NT2/D1 (cell line): ENCODE data around the gene PEAK1.
A peak's percentile ranks its signal among the peaks of the same experiment; 100 is the strongest.

Experiments
- DNase-seq: peaks from one replicate; pipeline ENCODE4 v3.0.0-alpha.2; 2011; ENCODE audit warnings: low read depth, low spot score
- H3K27me3 ChIP-seq: 2 replicates; pipeline ENCODE4 v1.6.0; 2011; ENCODE audit warnings: mild to moderate bottlenecking; ENCODE audit not compliant: insufficient read length, insufficient read depth
- H3K36me3 ChIP-seq: 2 replicates; pipeline ENCODE4 v1.6.1; 2011; ENCODE audit warnings: mild to moderate bottlenecking, low read length, mixed read lengths; ENCODE audit not compliant: insufficient read depth, insufficient read length
- H3K4me1 ChIP-seq: 2 replicates; pipeline ENCODE4 v1.5.1; 2011; ENCODE audit not compliant: insufficient read depth, insufficient read length
- H3K4me3 ChIP-seq: 2 replicates; pipeline ENCODE4 v1.5.1; 2011; ENCODE audit warnings: low read depth; ENCODE audit not compliant: insufficient read length
- H3K9ac ChIP-seq: 2 replicates; pipeline ENCODE4 v1.6.0; 2011; ENCODE audit warnings: low read depth; ENCODE audit not compliant: insufficient read length
- H3K9me3 ChIP-seq: 2 replicates; pipeline ENCODE4 v1.5.1; 2011; ENCODE audit warnings: mild to moderate bottlenecking, low read length; ENCODE audit not compliant: insufficient read depth
- SUZ12 ChIP-seq: IDR thresholded peaks from 2 replicates; pipeline ENCODE4 v1.6.1; 2011; ENCODE audit not compliant: insufficient read length, insufficient read depth; ENCODE audit errors: extremely low read depth
- YY1 ChIP-seq: IDR thresholded peaks from 2 replicates; pipeline ENCODE4 v1.6.1; 2011; ENCODE audit not compliant: insufficient read length, insufficient read depth
- ZNF274 ChIP-seq: IDR thresholded peaks from 2 replicates; pipeline ENCODE4 v1.6.1; 2011; ENCODE audit warnings: mild to moderate bottlenecking, low read depth, low read length

The PEAK1 gene

DNA sequence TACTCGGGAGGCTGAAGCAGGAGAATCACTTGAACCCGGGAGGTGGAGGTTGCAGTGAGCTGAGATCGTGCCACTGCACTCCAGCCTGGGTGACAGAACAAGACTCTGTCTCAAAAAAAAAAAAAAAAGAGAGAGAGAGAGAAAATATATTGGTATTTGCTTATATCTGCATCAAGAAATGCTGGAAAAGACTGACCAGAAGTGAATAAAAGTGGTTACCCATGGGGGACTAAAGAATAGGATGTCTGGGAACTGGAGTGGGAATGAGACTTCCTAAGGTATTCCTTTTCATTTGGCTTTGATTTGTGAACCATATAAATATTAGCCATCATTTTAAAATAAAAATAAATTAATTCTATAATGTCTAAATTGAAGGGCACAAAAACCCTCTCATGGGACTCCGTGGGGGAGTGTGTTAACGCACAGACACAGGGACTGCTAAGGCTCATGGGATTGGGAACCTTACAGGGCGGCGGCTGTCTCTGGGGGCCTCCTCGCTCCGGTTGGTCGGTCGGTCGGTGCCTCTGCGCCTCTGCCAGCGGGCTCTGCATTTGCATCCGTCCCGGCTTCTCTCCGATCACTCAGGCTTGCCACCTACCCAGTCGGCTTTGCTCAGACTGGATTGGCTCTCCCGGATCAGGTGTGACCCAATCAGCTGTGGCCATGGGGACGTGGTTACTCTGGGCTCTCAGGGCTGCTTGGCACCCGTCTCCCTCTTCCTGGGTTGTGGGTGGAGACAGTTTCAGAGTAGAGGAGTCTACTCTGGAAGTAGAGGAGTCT lies 336.3 kb downstream of the PEAK1 start:
- H3K36me3 ChIP-seq: no peaks in the 10 kb centered on the region
- no peak overlapping the region for H3K9ac ChIP-seq
- TF ChIP-seq YY1 (no peak), SUZ12 (no peak), ZNF274 (no peak)
- no peaks in the 10 kb centered on the region; the same call in 1 of the 2 replicates for H3K9me3 ChIP-seq
- DNase-seq: no peak
- H3K4me3 ChIP-seq: no peak overlapping the region
- H3K4me1 ChIP-seq: no peaks in the 10 kb centered on the region
- H3K27me3 ChIP-seq: no peaks in the 10 kb centered on the region

DNA sequence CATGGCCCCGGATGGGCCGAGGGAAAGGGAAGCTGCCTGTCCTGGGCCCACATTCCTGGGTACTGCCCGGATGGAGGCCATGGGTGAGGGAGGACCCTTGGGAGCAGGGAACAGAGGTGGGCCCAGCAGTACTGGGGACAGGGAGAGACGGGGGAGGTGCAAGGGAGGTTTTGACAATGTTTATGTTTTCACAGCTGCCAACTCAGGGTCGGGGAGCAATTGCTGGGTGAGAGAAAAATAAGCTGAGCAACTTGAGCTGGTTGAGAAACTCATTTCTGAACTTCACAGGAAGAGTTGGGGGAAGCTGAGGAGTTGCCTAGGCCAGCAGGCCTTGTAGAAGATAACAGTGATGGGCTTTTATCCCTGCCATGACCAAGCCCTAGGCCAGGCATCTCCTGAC lies 337.9 kb downstream of the PEAK1 start:
- Histone ChIP-seq H3K36me3 (no peaks in the 10 kb centered on the region), H3K9ac (no peak overlapping the region), H3K27me3 (no peaks in the 10 kb centered on the region), H3K4me1 (no peaks in the 10 kb centered on the region), H3K4me3 (no peak overlapping the region), H3K9me3 (no peaks in the 10 kb centered on the region; the same call in 1 of the 2 replicates)
- TF ChIP-seq ZNF274 (no peak), SUZ12 (no peak), YY1 (no peak)
- DNase-seq: no peak

DNA sequence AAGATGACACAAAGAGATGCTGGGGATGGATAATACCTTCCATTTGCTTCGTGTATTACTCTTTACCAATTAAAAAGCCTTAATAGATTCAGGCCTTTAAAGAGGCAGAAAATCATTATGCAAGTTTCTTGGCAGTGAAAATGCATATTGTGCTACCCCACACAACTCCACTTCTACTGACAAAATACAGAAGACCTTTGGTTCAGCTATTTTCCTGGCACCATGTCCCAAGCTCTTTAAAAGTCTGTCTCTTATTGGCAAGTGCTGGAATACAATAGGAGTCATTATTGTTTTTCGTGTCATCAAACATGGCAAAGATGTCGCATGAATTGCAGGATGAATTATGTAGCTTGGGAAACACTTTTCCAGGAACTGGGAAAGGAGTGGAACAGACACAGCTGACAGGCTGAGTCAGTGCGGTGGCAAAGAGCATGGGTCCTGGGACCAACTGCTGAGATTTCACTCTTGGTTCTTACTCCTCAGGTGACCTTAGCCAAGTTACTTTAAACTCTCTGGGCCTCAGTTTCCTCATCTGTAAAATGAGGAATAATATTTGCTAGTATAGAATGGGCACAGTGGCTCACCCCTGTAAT lies 343.5 kb downstream of the PEAK1 start:
- no peak overlapping the region for H3K9ac ChIP-seq
- H3K4me3 ChIP-seq: no peak overlapping the region
- H3K4me1 ChIP-seq: no peaks in the 10 kb centered on the region
- no peaks in the 10 kb centered on the region for H3K36me3 ChIP-seq
- no peak for TF ChIP-seq ZNF274
- H3K9me3 ChIP-seq: no peaks in the 10 kb centered on the region; the same call in 1 of the 2 replicates
- DNase-seq: no peak
- no peaks in the 10 kb centered on the region for H3K27me3 ChIP-seq

DNA sequence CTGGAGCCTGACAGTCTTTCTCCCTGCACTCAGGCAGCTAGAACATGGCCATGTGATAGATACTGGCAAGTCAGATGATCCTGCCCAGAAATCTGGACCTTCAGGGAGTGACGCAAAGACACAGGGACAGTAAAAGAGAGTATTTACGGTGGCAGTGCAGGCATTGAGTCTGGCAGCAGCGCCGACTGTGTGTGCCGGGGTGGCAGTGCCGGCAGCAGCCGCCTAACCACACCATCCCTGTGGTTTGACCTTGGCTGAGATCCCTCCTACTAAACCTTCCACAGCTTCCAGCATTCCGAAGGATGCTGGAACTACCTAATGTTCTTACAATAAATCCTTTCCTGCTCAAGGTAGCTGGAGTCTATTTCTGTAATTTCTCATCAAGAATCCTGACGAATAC lies 344.4 kb downstream of the PEAK1 start:
- Histone ChIP-seq H3K4me3 (no peak overlapping the region), H3K4me1 (no peaks in the 10 kb centered on the region), H3K9ac (no peak overlapping the region), H3K36me3 (no peaks in the 10 kb centered on the region), H3K27me3 (no peaks in the 10 kb centered on the region), H3K9me3 (no peaks in the 10 kb centered on the region; the same call in 1 of the 2 replicates)
- DNase-seq: no peak
- no peak for TF ChIP-seq ZNF274
- no peak for TF ChIP-seq SUZ12
- no peak for TF ChIP-seq YY1

DNA sequence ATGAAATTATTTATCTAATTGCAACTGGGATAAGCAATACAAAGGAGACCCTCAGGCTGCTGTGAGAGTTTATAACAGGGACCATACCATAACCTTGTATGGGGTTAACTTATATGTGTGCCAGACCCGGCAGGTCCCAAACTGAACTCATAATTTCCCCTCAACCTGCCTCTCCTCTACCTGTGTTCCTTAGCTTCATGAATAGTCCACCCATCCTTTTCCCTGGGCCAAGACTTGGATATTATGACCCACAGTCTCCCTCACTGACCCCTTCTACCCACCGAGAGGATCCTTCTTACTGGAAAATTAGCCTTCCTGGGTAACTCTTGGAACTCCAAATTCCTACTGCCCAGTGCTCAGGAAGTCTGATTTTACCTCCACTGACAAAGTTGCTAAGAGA lies 345.6 kb downstream of the PEAK1 start:
- H3K36me3 ChIP-seq: peaks cover 5% of the 10 kb centered on the region
- TF ChIP-seq SUZ12 (no peak), ZNF274 (no peak), YY1 (no peak)
- H3K27me3 ChIP-seq: peaks cover 2% of the 10 kb centered on the region
- no peaks in the 10 kb centered on the region for H3K9me3 ChIP-seq
- no peaks in the 10 kb centered on the region for H3K4me1 ChIP-seq
- no peak for DNase-seq
- H3K4me3 ChIP-seq: no peak overlapping the region
- no peak overlapping the region for H3K9ac ChIP-seq

DNA sequence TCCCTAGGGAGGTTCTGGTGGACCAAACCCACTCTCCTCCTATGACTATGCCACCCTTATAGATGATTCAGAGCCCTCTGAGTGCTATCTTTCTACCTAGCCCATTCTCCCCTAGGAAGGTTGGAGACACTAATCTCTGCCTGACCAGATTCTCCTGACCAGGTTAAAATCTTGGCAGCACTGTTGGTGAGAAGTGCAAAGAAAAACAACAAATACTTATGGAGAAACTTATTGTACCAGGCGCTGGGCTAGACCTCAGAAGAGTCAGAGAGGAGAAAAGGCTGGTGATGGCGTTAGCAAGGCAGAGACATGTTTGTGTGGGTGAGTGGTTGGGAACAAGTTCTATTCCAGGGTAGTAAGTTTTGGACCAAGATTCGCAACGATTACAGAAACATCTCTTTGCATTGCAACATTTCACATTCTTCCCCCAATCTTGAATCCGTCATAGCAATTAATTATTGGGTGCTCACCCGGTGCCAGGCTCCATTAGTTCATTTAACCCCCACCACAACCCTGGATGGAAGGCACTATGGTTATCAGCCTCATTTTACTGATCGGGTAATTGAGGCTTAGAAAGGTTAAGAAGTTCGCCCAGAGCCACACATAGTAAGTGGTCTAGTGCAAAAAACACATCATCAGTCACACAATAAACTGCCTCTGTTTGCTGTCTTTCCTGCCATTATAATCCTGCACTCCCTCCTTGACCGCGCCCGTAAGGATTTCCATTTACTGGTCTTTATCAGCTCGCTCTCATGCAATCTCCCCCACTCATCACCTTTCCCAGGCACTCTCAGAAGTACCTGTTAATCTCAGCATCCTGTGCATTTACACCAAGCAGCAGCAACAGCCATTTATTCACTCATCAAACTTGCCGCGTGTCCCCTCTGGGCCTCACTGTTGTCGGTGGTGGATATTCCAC lies 348.3 kb downstream of the PEAK1 start:
- peaks cover 2% of the 10 kb centered on the region for H3K27me3 ChIP-seq
- no peak overlapping the region for H3K4me3 ChIP-seq
- peaks cover 19% of the 10 kb centered on the region for H3K36me3 ChIP-seq
- H3K4me1 ChIP-seq: no peaks in the 10 kb centered on the region
- DNase-seq: no peak
- H3K9ac ChIP-seq: peak overlapping the region; percentile 11
- TF ChIP-seq SUZ12: no peak
- TF ChIP-seq YY1: no peak
- TF ChIP-seq ZNF274: no peak
- no peaks in the 10 kb centered on the region for H3K9me3 ChIP-seq
